Frontal cortex (tissue), 4 donors: ENCODE data around the gene MMD2. TPM values are rescaled to one million over a fixed set of nuclear protein-coding genes. Genes with fewer than 3 reads are reported as not detected.
"Not testable (repeated sequence)": the region's sequence is repeated elsewhere in the genome, so short reads cannot be mapped to it uniquely, and the experiment has no call there.

Experiments used
- DNase-seq, 2 donors: peaks; one replicate each; pipeline ENCODE4 v3.0.0; 2012; ENCODE audit warnings: low spot score in 2 of 2
- FAIRE-seq: peaks from 2 replicates; lab custom pipeline; 2012; peaks lifted over from hg19 to GRCh38; lab: Jason Lieb, UNC
- total RNA-seq: library from RNA; depleted of rRNA; stranded (reverse); fragments of >200 nt; gene quantifications from one replicate; pipeline ENCODE4 v1.2.3, GENCODE V29; 2014
- donor health status: control.
- donor health status: control.
- donor health status: control.

MMD2 gene, protein sequence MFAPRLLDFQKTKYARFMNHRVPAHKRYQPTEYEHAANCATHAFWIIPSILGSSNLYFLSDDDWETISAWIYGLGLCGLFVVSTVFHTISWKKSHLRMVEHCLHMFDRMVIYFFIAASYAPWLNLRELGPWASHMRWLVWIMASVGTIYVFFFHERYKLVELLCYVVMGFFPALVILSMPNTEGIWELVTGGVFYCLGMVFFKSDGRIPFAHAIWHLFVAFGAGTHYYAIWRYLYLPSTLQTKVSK
- 2.4 TPM for total RNA-seq

DNA sequence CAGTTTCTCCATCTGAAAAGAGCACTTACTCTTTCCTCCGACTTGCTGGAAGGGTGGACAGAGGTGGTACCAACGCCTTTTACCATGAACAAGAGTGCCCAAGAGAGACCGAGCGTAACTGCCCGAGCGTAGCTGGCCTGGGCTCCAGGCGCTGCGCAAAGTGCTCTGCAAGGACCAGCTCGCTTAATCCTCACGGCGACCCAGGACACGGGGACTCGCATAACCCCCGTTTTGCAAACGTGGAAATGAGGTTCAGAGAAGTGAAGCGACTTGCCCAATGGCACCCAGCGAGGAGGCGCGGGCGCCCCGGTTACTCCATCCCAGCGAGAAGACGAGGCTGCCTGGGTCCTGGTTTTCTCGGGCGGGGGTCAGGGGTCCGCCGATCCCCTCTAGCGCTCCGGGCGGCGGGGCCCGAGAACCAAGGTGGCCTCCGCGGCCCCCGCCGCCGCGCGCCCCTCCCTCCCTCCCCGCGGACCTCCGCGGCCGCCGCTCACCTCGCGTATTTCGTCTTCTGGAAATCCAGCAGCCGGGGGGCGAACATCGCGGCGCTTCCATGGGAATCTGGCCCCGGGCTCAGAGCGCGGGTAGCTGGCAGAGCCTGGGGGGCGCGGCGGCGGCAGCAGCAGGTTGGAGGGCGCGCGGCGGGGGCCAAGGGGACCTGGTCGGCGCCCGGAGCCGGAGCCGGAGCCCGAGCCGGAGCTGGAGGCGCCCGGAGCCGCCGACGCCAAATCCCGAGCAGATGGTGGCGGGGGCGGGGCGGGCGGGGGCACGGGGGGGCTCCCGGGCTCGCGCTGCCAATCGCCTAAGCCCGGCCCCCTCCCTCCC is at the start of gene MMD2:
Gene MMD2 (minus strand): TSS at position 711 of the 825 bp plus-strand sequence. CDS start 170 bp downstream, at position 541.
- no peak for FAIRE-seq

DNA sequence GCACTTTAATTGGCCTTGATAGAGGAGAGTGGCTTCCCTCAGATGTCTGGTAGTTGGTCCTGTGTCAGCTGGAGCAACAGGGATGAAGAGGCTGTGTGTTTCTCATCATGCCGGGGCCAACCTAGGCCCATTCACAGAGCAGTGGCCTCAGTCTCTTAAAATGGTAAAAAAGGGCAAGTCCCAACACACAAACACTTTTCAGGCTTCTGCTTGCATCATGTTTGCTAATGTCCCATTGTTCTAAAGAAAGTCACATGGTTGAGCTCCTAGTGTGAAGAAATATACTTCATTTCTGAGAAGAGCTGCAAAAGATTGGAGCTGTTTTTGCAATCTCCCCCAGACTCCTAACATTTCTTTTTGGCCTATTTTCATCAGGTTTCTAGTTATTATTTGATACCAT is 46.1 kb upstream of the MMD2 start:
- DNase-seq (no peak), FAIRE-seq (no peak)

More for the DNA sequence above, at the start of gene MMD2:
- peak; percentile 68 to 74 for DNase-seq

DNA sequence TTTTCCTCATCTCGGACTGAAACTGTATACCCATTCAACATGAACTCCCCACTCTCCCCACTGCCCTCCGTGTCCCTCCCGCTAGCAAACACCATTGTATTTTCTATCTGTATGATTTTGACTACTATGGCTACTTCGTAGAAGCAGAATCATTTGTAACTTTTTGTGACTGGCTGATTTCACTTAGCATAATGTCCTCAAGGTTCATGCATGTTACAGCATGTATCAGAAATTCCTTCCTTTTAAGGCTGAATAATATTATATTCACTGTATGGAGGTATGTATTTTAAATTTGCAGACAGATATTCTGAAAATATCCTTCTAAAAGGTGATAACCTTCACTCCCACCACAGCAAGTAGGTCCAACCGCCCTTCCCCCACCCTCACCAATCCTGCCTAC is 42.9 kb upstream of the MMD2 start:
- FAIRE-seq, result no peak
- DNase-seq, result no peak

DNA sequence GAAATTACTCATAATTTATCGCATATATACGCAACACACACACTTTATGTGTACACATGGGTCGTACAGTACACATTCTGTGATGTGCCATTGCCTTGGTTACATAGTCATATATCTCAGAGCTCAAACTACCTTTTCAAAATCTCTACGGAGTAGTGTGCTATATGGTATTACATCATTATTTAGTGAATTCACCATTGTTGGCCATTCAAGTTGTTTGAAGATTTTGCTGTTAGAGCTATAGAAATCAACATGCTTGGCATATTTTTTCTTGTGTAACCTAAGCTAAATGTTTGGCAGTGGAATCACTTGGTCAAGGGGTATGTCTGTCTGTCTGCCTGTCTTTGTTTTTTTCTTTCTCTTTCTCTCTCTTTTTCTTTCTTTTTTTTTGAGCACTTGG is 42.0 kb upstream of the MMD2 start:
- DNase-seq, result no peak
- no peak for FAIRE-seq

DNA sequence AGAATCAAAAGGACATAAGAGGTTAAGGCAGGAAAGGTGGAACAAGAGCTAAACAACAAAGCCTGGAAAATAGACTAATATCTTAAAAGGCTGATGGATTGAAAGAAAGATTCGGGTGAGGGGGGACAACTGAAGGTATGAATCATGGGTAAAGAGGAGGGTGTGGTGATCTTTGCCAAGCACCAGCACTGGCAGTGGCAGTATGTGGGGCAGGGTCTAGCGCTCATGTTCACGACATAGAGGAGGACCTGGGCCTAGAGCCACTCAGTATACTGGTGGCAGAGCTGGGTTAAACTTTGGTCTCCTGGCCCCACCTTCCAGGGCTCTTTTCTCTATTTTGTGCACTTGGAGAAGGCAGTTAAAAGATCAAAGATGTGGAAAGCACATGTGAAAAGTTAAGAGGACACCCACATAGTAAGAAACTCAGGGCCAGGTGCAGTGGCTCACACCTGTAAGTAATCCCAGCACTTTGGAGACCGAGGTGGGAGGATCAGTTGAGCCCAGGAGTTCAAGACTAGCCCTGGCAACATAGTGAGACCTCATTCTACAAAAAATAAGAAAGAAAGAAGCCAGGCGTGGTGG is 40.5 kb upstream of the MMD2 start:
- DNase-seq (no peak), FAIRE-seq (no peak)

DNA sequence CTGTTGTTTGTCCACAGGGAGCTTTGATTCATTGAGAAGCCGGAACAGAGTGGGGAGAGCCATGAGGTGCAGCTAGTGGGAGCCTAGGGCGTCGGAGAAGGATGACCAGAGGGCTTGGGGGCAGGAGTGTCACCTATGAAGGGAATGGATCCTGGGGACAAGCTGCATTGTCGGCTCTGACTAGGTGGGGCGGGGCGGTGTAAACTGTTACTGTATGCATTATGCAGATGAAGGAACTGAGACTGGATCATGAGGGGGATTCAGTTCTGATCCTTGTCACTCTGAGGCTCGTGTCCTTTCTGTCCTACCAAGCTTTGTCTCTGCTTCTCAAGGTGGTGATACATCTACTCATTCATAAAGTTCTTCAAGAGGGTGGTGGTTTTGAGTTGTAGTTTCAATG is 39.9 kb upstream of the MMD2 start:
- FAIRE-seq, result no peak
- no peak for DNase-seq

DNA sequence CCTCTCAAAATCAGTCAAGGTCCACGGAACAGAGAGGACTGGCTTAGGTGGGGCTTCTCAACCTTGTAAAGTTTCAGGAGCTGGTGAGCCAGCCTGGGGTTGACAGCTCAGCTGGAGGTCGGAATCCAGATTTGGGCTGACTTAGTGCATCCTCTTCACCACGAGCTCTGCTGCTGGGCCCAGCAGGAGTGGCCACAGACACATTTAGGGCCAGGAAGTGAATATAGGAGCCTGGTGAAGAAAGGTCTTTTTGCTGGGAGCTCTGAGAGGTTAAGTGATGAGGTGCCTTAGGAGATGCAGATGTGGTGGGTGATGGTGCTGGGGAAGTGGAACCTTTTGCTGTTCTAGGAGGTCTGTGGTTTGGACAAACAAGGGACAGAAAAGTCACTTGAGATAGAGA is 39.3 kb upstream of the MMD2 start:
- DNase-seq, result no peak
- FAIRE-seq, result no peak

DNA sequence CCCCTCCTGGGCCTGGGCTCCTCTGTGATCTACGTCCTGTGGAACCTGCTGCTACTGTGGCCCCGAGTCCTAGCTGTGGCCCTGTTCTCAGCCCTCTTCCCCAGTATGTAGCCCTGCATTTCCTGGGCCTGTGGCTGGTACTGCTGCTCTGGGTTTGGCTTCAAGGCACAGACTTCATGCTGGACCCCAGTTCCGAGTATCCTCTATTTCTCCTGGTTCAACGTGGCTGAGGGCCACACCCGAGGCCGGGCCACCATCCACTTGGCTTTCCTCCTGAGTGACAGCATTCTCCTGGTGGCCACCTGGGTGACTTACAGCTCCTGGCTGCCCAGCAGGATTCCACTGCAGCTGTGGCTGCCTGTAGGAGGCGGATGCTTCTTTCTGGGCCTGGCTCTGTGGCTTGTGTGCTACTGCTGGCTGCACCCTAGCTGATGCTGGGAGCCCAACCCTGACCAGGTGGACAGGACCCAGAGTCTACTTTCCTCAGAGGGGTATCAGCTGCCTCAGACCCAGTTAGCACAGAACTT is 37.8 kb upstream of the MMD2 start:
- FAIRE-seq (no peak), DNase-seq (no peak)

DNA sequence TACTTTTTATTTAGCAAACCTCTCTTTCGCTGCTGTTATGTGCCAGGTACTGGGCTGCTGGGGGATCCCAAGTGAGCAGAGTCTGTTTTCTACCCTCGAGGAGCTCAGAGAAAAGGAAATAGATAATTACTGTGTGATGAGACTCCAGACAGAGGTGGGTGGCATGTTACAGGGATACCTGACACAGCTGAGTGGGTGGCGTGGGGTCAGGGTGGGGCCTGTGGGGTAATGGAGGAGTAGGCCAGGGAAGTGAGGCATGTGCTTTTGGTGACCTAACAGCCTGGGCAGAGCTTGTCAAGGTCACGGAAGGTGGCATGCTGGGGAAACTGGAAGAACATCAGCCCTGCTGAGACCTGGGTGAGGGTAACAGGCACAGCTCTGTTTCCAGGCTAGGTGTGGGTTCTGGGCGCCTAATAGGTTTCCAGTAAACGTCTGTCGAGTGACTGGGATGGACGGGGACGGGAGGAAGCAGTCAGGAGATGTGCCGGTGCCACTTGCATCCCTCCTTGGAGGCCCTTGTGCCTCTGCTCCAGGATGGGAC is 36.5 kb upstream of the MMD2 start:
- FAIRE-seq, result no peak
- DNase-seq, result no peak

DNA sequence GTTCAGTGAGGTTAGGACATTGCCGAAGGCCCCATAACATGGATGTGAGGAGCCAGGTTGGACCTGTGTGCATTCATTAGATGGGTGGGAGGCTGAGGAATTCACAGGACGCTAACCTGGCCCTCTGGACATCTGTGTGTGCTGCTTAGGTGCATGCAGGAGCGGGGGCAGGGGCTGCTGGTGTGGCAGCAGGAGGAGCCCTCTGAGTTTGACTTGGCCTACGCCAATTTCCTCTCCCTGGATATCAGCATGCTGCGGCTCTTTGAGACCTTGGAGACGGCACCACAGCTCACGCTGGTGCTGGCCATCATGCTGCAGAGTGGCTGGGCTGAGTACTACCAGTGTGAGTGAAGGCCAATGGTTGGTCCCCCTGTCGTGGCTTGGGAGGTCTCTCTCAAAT is 34.5 kb upstream of the MMD2 start:
- DNase-seq (no peak), FAIRE-seq (no peak)

DNA sequence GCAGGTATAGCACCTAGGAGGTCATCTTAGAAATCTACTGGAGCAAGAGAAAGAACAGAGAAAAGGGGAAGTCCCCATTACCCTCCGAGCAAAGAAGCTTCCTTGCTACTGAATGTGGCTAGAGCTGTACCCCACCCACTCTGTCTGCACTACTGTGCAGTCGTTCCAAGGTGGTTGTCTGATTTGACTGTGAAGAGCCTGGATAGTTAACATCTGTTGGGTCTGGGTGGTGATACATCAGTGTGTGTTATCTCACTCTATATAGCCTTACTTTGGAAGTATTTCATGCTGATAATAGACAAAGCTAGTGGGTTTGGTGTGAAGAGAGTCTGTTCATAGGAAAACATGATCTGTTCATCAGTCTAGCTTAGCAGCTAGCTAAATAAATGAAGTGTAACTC is 23.8 kb upstream of the MMD2 start:
- DNase-seq, FAIRE-seq: not testable (repeated sequence)

DNA sequence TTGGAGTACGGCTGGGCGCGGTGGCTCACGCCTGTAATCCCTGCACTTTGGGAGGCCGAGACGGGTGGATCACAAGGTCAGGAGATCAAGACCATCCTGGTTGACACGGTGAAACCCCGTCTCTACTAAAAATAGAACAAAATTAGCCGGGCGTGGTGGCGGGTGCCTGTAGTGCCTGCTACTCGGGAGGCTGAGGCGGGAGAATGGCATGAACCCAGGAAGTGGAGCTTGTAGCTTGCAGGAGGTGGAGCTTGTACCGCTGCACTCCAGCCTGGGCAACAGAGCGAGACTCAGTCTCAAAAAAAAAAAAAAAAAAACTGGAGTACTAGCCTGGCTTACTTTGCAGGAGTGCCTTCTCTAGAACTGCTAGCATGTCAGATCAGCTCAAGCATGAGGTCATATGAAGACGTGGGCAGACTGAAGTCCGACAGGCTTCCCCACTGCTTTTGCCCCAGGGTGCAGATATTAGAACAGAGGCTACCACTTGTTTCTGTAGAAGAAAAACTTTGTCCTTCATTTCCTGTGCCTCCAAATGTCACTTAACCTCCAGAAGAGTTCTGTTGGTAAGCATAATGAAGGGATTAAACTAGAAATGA is 22.4 kb upstream of the MMD2 start:
- DNase-seq, FAIRE-seq: not testable (repeated sequence)

DNA sequence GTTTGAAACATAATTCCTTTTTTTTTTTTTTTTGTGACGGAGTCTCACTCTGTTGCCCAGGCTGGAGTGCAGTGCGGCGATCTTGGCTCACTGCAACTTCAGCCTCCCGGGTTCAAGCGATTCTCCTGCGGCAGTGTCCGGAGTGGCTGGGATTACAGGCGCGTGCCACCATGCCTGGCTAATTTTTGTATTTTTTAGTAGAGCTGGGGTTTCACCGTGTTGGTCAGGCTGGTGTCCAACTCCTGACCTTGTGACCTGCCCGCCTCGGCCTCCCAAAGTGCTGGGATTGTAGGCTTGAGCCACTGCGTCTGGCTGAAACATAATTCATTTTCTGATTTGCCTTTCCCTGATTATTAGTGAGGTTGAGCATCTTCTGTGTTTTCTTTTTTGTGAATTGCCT is 16.6 kb upstream of the MMD2 start:
- DNase-seq, FAIRE-seq: not testable (repeated sequence)

DNA sequence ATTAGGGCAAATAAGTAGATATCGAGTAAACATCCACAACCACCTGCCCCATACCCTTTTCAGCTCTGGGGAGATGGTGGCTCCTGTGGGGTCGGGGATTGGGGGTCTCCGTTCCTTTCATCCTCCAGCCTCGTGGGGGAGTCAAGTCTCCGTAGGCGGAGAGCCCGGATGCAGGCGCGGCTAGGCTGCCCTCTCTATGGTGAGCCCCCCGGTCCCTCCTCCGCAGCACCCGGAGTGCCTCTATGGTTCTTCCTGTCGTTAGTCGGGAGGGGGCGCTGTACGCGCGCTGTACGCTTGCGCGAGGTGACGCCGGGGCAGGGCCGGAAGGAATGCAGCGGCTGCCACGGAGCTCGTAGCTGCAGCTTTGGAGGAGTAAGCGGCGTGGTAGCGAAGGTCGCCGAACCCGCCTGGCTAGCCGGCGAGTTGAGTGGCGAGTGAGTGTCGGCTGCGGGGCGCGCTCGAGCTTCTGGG is 14.8 kb upstream of the MMD2 start:
- FAIRE-seq (no peak), DNase-seq (peak; percentile 78 to 79)

DNA sequence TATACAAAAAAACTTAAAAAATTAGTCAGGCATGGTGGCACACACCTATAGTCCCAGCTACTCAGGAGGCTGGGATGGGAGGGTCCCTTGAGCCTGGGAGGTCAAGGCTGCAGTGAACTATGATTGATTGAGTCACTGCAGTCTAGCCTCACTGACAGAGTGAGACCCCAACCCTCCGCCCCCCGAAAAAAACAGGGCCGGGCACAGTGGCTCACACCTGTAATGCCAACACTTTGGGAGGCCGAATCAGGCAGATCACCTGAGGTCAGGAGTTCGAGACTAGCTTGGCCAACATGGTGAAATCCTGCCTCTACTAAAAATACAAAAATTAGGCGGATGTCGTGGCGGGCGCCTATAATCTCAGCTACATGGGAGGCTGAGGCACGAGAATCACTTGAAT is 13.5 kb upstream of the MMD2 start:
- DNase-seq, FAIRE-seq: not testable (repeated sequence)

DNA sequence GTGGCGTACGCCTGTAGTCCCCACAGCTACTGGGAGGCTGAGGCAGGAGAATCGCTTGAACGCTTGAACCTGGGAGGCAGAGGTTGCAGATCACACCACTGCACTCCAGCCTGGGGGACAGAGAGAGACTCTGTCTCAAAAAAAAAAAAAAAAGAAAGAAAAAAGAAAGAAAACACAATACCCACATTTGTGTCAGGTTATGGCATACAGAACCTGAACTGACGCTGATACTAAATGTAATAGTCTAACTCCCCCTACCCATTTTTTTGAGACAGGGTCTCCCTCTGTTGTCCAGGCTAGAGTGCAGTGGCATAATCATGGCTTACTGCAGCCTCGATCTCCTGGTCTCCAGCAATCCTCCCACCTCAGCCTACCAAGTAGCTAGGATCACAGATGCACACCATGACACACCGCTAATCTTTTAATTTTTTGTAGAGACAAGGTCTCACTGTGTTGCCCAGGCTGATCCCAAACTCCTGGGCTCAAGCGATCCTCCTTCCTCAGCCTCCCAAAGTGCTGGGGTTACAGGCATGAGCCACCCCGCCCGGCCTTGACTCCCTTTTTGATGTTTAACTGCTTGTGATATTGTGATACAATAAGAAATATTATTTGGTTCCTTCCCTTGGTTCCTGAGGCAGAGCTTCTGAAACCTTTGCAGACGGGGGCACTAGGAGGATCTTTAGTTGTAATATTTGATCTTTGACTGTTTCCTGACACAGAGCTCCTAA is 6.5 kb upstream of the MMD2 start:
- no peak for FAIRE-seq
- no peak for DNase-seq

DNA sequence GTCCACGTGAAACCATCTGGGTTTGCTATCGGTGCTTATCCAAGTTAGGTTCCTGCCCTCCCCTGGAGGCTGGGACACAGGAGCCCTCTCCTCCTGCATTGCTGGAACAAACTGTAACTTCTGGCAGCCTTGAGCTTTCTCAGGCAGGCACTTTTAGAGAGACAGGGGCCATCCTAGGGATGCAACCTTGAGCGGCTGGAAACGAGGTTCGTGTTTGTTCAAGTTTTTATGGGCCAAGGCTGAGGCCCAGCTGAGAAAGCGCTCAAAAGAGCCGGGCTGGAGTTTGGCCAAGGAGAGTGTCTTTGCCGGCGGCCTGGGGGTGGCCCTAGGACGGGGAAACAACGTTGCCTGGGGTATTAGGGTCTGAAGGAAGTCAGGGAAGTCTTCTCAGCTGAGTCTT is 5.5 kb upstream of the MMD2 start:
- FAIRE-seq, result no peak
- no peak for DNase-seq

DNA sequence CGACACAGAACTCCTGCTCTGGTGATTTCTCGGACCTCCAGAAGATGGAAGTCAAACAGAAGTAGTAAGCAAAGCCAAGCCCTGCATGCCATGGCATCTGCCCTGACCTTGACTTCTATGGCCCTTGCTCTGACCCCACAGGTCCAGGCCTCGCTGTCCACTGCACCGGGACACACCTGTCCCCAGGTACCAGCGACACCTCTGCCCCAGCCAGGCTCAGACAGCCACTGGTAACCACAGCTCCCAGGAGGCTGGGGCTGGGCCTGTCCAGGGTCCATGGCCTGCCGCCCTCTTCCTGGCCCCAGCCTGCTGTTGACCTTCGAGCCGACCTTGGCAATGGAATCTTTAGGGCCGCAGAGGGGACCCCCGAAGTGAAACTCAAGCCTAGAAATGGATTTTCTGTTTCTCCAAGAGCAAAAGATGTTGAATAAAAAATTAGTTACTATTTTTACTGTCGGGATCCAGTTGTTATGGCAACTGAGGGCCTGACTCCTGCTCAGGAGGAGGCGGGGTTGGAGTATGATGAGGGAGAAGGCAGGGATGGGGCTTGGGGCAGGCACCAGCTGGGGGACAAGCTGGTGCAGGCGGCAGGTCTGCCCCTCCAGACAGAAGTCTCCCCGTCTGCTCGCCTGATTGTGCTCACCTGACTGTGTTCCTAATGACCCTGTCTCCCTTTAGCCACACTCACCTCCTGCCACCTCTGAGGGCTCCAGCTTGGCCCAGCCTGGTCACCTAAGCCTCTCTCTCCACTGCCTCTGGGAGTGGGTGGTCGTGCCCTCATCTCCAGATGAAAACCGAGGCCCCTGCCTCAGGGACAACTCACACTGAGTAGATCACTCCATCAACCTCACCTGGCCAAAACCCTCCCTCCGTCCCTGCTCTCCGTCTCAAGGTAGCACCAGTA is 4.1 kb upstream of the MMD2 start:
- DNase-seq (no peak), FAIRE-seq (no peak)
